ENCODE results near the gene CDIPT. TPM values are rescaled to one million over a fixed set of nuclear protein-coding genes. Genes with fewer than 3 reads are reported as not detected.

CDIPT gene
- 41.3 and 42.7 TPM in 2 replicates for total RNA-seq (2022)
- Bru-seq, nascent RNA, result percentile 50 among the genes with signal in this experiment
- percentile 83 among the genes with signal in this experiment for BruChase-seq, experiment 1, labeled RNA remaining after a 6-hour chase
- percentile 63 among the genes with signal in this experiment for BruChase-seq, experiment 2, labeled RNA remaining after a 2-hour chase
- long read RNA-seq, transcript CDIPT-207 (5 exons, 1,671 nt), result minor isoform, 6 of 121 reads
- long read RNA-seq, transcript CDIPT-201 (6 exons, 2,353 nt), result major isoform, 97 of 121 reads
- long read RNA-seq, partial matches to known transcripts, result 9 of 121 reads
- long read RNA-seq, other reads (novel, unspliced or antisense), result 5 of 121 reads

GRCh38 chr16:29862884-29863668 is at the start of gene CDIPT:
Gene CDIPT, minus strand, starts transcription at chr16:29863226. Its CDS starts 369 bp downstream, at chr16:29862857.
- Mint-ChIP-seq H3K36me3 (ENCODE audit: insufficient read depth, unreplicated experiment) (peaks cover 28% of the 10 kb centered on the region), H3K4me3 (ENCODE audit: unreplicated experiment) (peak within 1 kb of the TSS; percentile 99), H3K9me3 (ENCODE audit: unreplicated experiment) (no peaks in the 10 kb centered on the region), H3K27ac (ENCODE audit: low read depth, unreplicated experiment) (peak within 1 kb of the TSS; percentile 99), H3K27me3 (ENCODE audit: insufficient read depth, unreplicated experiment) (no peaks in the 10 kb centered on the region), H3K4me1 (ENCODE audit: insufficient read depth, unreplicated experiment) (peaks cover 14% of the 10 kb centered on the region)
- no TSS peak for BruUV-seq (replicated peaks)
- DNase-seq (ENCODE audit: unreplicated experiment), result peak; percentile 96
- ChIA-PET CTCF (interaction anchor here (0.7 to 1.9 kb wide), 4 partner anchors 15 to 143 kb away, joined by 3 to 7 read pairs (median 4); no protein-coding TSS in a partner anchor), POLR2A (interaction anchor here (0.6 to 2.8 kb wide), 12 partner anchors 33 to 941 kb away, joined by 3 to 23 read pairs (median 6); partner anchors contain the start of genes ASPHD1, HIRIP3, KCTD13 and MVP)
- intact Hi-C loops (cut with micrococcal nuclease), result loop anchor here (2.0 to 5.0 kb wide), 4 partner anchors 41 to 158 kb away; partner anchors contain the start of genes INO80E and MVP
- TF ChIP-seq, protein P1, sequence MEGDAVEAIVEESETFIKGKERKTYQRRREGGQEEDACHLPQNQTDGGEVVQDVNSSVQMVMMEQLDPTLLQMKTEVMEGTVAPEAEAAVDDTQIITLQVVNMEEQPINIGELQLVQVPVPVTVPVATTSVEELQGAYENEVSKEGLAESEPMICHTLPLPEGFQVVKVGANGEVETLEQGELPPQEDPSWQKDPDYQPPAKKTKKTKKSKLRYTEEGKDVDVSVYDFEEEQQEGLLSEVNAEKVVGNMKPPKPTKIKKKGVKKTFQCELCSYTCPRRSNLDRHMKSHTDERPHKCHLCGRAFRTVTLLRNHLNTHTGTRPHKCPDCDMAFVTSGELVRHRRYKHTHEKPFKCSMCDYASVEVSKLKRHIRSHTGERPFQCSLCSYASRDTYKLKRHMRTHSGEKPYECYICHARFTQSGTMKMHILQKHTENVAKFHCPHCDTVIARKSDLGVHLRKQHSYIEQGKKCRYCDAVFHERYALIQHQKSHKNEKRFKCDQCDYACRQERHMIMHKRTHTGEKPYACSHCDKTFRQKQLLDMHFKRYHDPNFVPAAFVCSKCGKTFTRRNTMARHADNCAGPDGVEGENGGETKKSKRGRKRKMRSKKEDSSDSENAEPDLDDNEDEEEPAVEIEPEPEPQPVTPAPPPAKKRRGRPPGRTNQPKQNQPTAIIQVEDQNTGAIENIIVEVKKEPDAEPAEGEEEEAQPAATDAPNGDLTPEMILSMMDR (IDR thresholded peaks at IDR 0.05; ENCODE audit: unreplicated experiment), result no peak

DNA sequence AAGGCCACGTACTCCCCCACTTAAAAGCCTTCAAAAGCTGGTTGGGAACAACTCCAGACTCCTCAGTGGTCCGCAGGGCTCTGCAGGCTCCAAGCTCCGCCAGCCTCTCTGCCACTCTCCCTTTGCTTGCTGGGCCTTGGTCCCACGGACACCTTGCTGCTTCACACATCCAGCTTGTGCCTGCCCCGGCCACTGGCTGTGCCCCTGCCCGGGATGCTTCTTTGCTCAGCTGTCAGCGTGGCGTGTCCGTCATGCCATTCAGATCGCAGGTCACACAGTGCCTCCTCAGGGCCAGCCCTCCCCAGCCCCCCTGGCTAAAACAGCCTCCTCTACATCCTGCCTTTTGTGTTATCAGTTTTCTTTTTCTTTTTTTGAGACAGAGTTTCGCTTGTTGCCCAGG is 49.1 kb upstream of the CDIPT start:
- Mint-ChIP-seq H3K27ac (ENCODE audit: low read depth, unreplicated experiment) (no peak overlapping the region), H3K36me3 (ENCODE audit: insufficient read depth, unreplicated experiment) (peaks cover 40% of the 10 kb centered on the region)

DNA sequence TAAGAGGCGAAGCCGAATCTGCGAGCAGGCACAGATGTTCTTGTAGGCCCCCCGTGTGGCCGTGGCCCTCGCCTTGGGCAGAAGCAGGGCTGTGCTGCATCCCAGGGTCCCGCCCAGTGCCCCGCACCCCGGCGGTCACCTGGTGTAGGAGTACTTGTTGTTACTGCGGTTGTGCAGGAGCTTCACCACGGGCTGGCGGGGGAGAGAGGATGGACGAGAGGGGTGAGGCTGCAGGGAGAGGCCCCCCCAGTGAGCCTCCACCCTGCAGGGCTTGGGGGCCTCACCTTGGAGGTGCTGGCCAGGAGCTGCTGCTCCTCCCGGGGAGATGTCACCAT is 48.6 kb upstream of the CDIPT start:
- no peak overlapping the region for H3K27ac Mint-ChIP-seq (ENCODE audit: low read depth, unreplicated experiment)
- POLR2A ChIA-PET, result interaction anchor here (1.9 kb wide), 1 partner anchor 14 kb away, joined by 6 read pairs; the partner anchor contains the start of gene KCTD13
- TF ChIP-seq, protein P1 (IDR thresholded peaks at IDR 0.05; ENCODE audit: unreplicated experiment), result no peak
- H3K27me3 Mint-ChIP-seq (ENCODE audit: insufficient read depth, unreplicated experiment), result no peaks in the 10 kb centered on the region
- intact Hi-C loops (cut with micrococcal nuclease), result no loop called here
- H3K4me3 Mint-ChIP-seq (ENCODE audit: unreplicated experiment), result no peak overlapping the region
- no peaks in the 10 kb centered on the region for H3K4me1 Mint-ChIP-seq (ENCODE audit: insufficient read depth, unreplicated experiment)
- no TSS peak for BruUV-seq (replicated peaks)
- peaks cover 36% of the 10 kb centered on the region for H3K36me3 Mint-ChIP-seq (ENCODE audit: insufficient read depth, unreplicated experiment)
- DNase-seq (ENCODE audit: unreplicated experiment), result no peak
- CTCF ChIA-PET, result no interaction called here
- no peaks in the 10 kb centered on the region for H3K9me3 Mint-ChIP-seq (ENCODE audit: unreplicated experiment)

More for the DNA sequence above, 49.1 kb upstream of the CDIPT start:
- DNase-seq (ENCODE audit: unreplicated experiment), result no peak
- Mint-ChIP-seq H3K9me3 (ENCODE audit: unreplicated experiment) (no peaks in the 10 kb centered on the region), H3K27me3 (ENCODE audit: insufficient read depth, unreplicated experiment) (no peaks in the 10 kb centered on the region), H3K4me1 (ENCODE audit: insufficient read depth, unreplicated experiment) (no peaks in the 10 kb centered on the region), H3K4me3 (ENCODE audit: unreplicated experiment) (no peak overlapping the region)
- TF ChIP-seq, protein P1 (IDR thresholded peaks at IDR 0.05; ENCODE audit: unreplicated experiment), result no peak
- intact Hi-C loops (cut with micrococcal nuclease), result no loop called here
- no TSS peak for BruUV-seq (replicated peaks)
- ChIA-PET CTCF (no interaction called here), POLR2A (interaction anchor here (0.7 to 1.9 kb wide), 3 partner anchors 14 to 161 kb away, joined by 3 to 6 read pairs (median 3); partner anchors contain the start of gene KCTD13)
